ENCODE data around the gene TMEFF2. TPM values are rescaled to one million over a fixed set of nuclear protein-coding genes. Genes with fewer than 3 reads are reported as not detected.

The TMEFF2 gene
- total and polyA plus RNA-seq, 4 donors: 0.08 TPM; not detected in 3

DNA sequence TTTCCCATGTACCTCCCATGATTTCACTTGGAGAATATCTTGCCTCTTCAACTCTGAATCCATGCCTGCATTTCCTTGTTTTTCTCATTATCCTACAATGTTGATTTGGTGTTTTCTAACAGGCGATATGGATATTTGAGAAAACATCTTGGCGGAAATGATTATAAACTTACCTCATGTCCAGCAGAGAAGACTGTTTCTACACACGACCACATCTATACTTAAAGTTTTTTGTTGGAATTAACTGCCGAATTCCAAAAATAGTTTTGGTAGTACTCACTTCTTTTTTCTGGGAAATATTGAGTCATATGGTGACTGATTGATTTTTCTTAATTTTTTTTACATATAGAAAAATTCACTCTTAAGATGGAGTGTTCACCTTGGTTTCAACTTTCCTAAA is 41.4 kb upstream of the TMEFF2 start:
- no peaks in the 10 kb centered on the region for H3K4me1 ChIP-seq (ENCODE audit: control insufficient read depth in 4 of 4, insufficient read depth in 4 of 4, low read length in 3 of 4)
- DNase-seq (ENCODE audit: low spot score): no peak
- no peaks in the 10 kb centered on the region for H3K27me3 ChIP-seq (ENCODE audit: control insufficient read depth in 4 of 4, insufficient read depth in 4 of 4, low read length in 3 of 4)
- no peak overlapping the region for H3K9ac ChIP-seq (ENCODE audit: low read depth in 1 of 2, low read length in 2 of 2)
- TF ChIP-seq RAD21 (IDR thresholded peaks at IDR 0.05) (no peak), HNF4A (conservative IDR thresholded peaks at IDR 0.05) (no peak), EGR1 (IDR thresholded peaks at IDR 0.05; ENCODE audit: low read depth in 2 of 2) (no peak), SP1 (IDR thresholded peaks at IDR 0.05) (no peak), RXRA (IDR thresholded peaks at IDR 0.05) (no peak), YY1 (IDR thresholded peaks at IDR 0.05) (no peak), TAF1 (conservative IDR thresholded peaks at IDR 0.05) (no peak), JUND (IDR thresholded peaks at IDR 0.05) (no peak)
- TF ChIP-seq, protein P1, sequence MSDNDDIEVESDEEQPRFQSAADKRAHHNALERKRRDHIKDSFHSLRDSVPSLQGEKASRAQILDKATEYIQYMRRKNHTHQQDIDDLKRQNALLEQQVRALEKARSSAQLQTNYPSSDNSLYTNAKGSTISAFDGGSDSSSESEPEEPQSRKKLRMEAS (IDR thresholded peaks at IDR 0.05): no peak
- TF ChIP-seq, protein P2, sequence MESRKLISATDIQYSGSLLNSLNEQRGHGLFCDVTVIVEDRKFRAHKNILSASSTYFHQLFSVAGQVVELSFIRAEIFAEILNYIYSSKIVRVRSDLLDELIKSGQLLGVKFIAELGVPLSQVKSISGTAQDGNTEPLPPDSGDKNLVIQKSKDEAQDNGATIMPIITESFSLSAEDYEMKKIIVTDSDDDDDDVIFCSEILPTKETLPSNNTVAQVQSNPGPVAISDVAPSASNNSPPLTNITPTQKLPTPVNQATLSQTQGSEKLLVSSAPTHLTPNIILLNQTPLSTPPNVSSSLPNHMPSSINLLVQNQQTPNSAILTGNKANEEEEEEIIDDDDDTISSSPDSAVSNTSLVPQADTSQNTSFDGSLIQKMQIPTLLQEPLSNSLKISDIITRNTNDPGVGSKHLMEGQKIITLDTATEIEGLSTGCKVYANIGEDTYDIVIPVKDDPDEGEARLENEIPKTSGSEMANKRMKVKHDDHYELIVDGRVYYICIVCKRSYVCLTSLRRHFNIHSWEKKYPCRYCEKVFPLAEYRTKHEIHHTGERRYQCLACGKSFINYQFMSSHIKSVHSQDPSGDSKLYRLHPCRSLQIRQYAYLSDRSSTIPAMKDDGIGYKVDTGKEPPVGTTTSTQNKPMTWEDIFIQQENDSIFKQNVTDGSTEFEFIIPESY (IDR thresholded peaks at IDR 0.05): no peak
- TF ChIP-seq, protein P3, sequence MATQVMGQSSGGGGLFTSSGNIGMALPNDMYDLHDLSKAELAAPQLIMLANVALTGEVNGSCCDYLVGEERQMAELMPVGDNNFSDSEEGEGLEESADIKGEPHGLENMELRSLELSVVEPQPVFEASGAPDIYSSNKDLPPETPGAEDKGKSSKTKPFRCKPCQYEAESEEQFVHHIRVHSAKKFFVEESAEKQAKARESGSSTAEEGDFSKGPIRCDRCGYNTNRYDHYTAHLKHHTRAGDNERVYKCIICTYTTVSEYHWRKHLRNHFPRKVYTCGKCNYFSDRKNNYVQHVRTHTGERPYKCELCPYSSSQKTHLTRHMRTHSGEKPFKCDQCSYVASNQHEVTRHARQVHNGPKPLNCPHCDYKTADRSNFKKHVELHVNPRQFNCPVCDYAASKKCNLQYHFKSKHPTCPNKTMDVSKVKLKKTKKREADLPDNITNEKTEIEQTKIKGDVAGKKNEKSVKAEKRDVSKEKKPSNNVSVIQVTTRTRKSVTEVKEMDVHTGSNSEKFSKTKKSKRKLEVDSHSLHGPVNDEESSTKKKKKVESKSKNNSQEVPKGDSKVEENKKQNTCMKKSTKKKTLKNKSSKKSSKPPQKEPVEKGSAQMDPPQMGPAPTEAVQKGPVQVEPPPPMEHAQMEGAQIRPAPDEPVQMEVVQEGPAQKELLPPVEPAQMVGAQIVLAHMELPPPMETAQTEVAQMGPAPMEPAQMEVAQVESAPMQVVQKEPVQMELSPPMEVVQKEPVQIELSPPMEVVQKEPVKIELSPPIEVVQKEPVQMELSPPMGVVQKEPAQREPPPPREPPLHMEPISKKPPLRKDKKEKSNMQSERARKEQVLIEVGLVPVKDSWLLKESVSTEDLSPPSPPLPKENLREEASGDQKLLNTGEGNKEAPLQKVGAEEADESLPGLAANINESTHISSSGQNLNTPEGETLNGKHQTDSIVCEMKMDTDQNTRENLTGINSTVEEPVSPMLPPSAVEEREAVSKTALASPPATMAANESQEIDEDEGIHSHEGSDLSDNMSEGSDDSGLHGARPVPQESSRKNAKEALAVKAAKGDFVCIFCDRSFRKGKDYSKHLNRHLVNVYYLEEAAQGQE (IDR thresholded peaks at IDR 0.05): no peak
- H3K36me3 ChIP-seq (ENCODE audit: control insufficient read depth in 4 of 4, insufficient read depth in 3 of 4, low read depth in 1 of 4, low read length in 3 of 4): no peaks in the 10 kb centered on the region
- no peaks in the 10 kb centered on the region for H3K9me3 ChIP-seq (ENCODE audit: control insufficient read depth in 4 of 4, low read length in 3 of 4)
- no peak overlapping the region for H3K27ac ChIP-seq (ENCODE audit: low read depth in 1 of 2, low read length in 2 of 2)
- no peak overlapping the region for H3K4me3 ChIP-seq (ENCODE audit: low read depth in 1 of 3, low read length in 3 of 3)
- 69% methylated on average over 4 of the region's 4 CpGs for WGBS

DNA sequence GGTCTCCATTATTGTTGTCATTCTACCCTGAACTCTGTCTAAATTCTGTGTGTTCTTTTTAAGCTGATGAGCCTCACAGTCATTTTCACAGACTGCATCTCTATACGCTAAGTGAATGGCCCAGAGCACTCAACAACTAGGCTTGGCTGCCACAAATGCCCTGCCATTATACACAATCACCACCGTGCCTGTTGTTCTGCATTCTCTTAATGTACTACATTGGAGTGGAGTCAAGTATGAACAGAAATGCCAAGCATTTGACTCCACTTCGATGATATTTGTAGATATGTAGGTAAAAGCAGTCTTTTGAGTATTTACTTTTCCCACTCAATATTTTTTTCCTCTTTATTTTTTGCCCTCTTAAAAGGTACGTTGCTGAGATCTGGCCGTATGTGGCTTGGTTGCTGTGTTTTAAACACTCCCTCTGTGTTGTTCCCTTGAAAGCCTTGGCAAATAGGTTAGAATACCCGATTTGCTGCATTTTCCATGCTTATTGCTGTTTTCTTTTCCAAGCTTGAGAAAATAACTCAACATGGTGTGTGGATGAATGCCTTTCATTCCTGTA is 36.2 kb upstream of the TMEFF2 start:
- H3K9ac ChIP-seq (ENCODE audit: low read depth in 1 of 2, low read length in 2 of 2): no peak overlapping the region
- TF ChIP-seq YY1 (IDR thresholded peaks at IDR 0.05) (no peak), HNF4G (IDR thresholded peaks at IDR 0.05) (no peak), NR2F2 (IDR thresholded peaks at IDR 0.05) (no peak)
- TF ChIP-seq, protein P4, sequence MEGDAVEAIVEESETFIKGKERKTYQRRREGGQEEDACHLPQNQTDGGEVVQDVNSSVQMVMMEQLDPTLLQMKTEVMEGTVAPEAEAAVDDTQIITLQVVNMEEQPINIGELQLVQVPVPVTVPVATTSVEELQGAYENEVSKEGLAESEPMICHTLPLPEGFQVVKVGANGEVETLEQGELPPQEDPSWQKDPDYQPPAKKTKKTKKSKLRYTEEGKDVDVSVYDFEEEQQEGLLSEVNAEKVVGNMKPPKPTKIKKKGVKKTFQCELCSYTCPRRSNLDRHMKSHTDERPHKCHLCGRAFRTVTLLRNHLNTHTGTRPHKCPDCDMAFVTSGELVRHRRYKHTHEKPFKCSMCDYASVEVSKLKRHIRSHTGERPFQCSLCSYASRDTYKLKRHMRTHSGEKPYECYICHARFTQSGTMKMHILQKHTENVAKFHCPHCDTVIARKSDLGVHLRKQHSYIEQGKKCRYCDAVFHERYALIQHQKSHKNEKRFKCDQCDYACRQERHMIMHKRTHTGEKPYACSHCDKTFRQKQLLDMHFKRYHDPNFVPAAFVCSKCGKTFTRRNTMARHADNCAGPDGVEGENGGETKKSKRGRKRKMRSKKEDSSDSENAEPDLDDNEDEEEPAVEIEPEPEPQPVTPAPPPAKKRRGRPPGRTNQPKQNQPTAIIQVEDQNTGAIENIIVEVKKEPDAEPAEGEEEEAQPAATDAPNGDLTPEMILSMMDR (IDR thresholded peaks at IDR 0.05; ENCODE audit: low read depth, low read length, missing input control): no peak
- H3K9me3 ChIP-seq (ENCODE audit: control insufficient read depth in 4 of 4, low read length in 3 of 4): no peaks in the 10 kb centered on the region
- H3K36me3 ChIP-seq (ENCODE audit: control insufficient read depth in 4 of 4, insufficient read depth in 3 of 4, low read depth in 1 of 4, low read length in 3 of 4): no peaks in the 10 kb centered on the region
- no peaks in the 10 kb centered on the region for H3K4me1 ChIP-seq (ENCODE audit: control insufficient read depth in 4 of 4, insufficient read depth in 4 of 4, low read length in 3 of 4)
- WGBS: 67% methylated on average over 6 of the region's 6 CpGs
- no peak for DNase-seq (ENCODE audit: low spot score)
- no peaks in the 10 kb centered on the region for H3K27me3 ChIP-seq (ENCODE audit: control insufficient read depth in 4 of 4, insufficient read depth in 4 of 4, low read length in 3 of 4)
- H3K27ac ChIP-seq (ENCODE audit: low read depth in 1 of 2, low read length in 2 of 2): no peak overlapping the region
- no peak overlapping the region for H3K4me3 ChIP-seq (ENCODE audit: low read depth in 1 of 3, low read length in 3 of 3)
